CD4-positive, CD25-positive, alpha-beta regulatory T cell (primary cell): ENCODE results near the gene DLK1. TPM values are rescaled to one million over a fixed set of nuclear protein-coding genes. Genes with fewer than 3 reads are reported as not detected.
A peak's percentile ranks its signal among the peaks of the same experiment; 100 is the strongest.

ENCODE experiments used
- ATAC-seq, 2 donors: fragments of 150-1000 bp; cut with Tn5 transposase; one replicate each; pipeline ENCODE4 v1.10.0; 2021; ENCODE audit warnings: low read depth in 2 of 2, moderate number of reproducible peaks in 2 of 2, moderate library complexity in 1 of 2
- DNase-seq, 3 donors: peaks; one replicate each; pipeline versions ENCODE4 v3.0.0 to v3.0.0-alpha.2; 2012 to 2022; ENCODE audit warnings: mixed read lengths in 1 of 3
- H3K27ac ChIP-seq: one replicate; pipeline ENCODE4 v1.7.0; 2013; ENCODE audit warnings: mild to moderate bottlenecking, low read length; ENCODE audit not compliant: insufficient read depth, poor library complexity, severe bottlenecking
- H3K27me3 ChIP-seq: one replicate; pipeline ENCODE4 v1.7.0; 2013; ENCODE audit warnings: low read length; ENCODE audit not compliant: control insufficient read depth, insufficient read depth
- H3K36me3 ChIP-seq: one replicate; pipeline ENCODE4 v1.7.0; 2013; ENCODE audit warnings: mild to moderate bottlenecking, low read length, moderate library complexity; ENCODE audit not compliant: control insufficient read depth, insufficient read depth
- H3K4me1 ChIP-seq: 2 replicates; pipeline ENCODE4 v1.7.0; 2013; ENCODE audit warnings: mild to moderate bottlenecking, low read length; ENCODE audit not compliant: insufficient read depth, control insufficient read depth, poor library complexity, severe bottlenecking
- H3K4me3 ChIP-seq: one replicate; pipeline ENCODE4 v1.7.0; 2013; ENCODE audit warnings: low read depth, mild to moderate bottlenecking, low read length, moderate library complexity
- H3K9me3 ChIP-seq, 2 experiments: 1 replicate in 1 of 2; 2 replicates in 1 of 2; pipeline ENCODE4 v1.7.0; 2013; ENCODE audit warnings: low read length in 2 of 2, mild to moderate bottlenecking in 1 of 2, moderate library complexity in 1 of 2; ENCODE audit not compliant: control insufficient read depth in 2 of 2
- H3K27ac Mint-ChIP-seq, 3 donors: one replicate each; pipeline ENCODE4 v1.8.0; 2020 to 2022; ENCODE audit warnings: mild to moderate bottlenecking in 3 of 3, mixed read lengths in 3 of 3, moderate library complexity in 2 of 3
- H3K27me3 Mint-ChIP-seq: one replicate; pipeline ENCODE4 v1.8.0; 2022; ENCODE audit warnings: mild to moderate bottlenecking, mixed read lengths
- H3K36me3 Mint-ChIP-seq: one replicate; pipeline ENCODE4 v1.8.0; 2020; ENCODE audit warnings: mixed read lengths
- H3K4me1 Mint-ChIP-seq, 4 donors: one replicate each; pipeline ENCODE4 v1.8.0; 2020 to 2022; ENCODE audit warnings: mixed read lengths in 4 of 4, mild to moderate bottlenecking in 1 of 4
- H3K4me3 Mint-ChIP-seq, 4 donors: one replicate each; pipeline ENCODE4 v1.8.0; 2020 to 2022; ENCODE audit warnings: mild to moderate bottlenecking in 4 of 4, mixed read lengths in 4 of 4, moderate library complexity in 3 of 4
- H3K9me3 Mint-ChIP-seq, 7 donors: one replicate each; pipeline ENCODE4 v1.8.0; 2020 to 2022; ENCODE audit warnings: mixed read lengths in 7 of 7, mild to moderate bottlenecking in 3 of 7, moderate library complexity in 2 of 7
- polyA plus RNA-seq, 4 donors: library from polyadenylated mRNA; unstranded; fragments of 300-500 nt; fragmentation: Illumina TruSeq; gene quantifications; one replicate each; pipeline ENCODE4 v1.2.3, GENCODE V29; 2021
- total RNA-seq: library from RNA; stranded (reverse); gene quantifications from one replicate; pipeline ENCODE4 v1.2.3, GENCODE V29; 2022

The DLK1 gene
- total and polyA plus RNA-seq, 5 donors from 2014 or later, result not detected

DNA sequence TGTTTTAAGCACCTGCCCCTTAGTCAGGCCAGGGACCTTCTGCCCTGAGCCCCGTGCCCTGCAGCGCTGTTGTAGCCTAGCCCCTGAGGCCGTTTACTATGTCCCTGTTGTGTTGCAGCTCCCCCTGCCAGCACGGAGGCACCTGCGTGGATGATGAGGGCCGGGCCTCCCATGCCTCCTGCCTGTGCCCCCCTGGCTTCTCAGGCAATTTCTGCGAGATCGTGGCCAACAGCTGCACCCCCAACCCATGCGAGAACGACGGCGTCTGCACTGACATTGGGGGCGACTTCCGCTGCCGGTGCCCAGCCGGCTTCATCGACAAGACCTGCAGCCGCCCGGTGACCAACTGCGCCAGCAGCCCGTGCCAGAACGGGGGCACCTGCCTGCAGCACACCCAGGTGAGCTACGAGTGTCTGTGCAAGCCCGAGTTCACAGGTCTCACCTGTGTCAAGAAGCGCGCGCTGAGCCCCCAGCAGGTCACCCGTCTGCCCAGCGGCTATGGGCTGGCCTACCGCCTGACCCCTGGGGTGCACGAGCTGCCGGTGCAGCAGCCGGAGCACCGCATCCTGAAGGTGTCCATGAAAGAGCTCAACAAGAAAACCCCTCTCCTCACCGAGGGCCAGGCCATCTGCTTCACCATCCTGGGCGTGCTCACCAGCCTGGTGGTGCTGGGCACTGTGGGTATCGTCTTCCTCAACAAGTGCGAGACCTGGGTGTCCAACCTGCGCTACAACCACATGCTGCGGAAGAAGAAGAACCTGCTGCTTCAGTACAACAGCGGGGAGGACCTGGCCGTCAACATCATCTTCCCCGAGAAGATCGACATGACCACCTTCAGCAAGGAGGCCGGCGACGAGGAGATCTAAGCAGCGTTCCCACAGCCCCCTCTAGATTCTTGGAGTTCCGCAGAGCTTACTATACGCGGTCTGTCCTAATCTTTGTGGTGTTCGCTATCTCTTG, 7.6 kb downstream of the DLK1 start:
- Histone ChIP-seq H3K9me3 (no peaks in the 10 kb centered on the region), H3K4me3 (no peak overlapping the region), H3K27ac (no peak overlapping the region), H3K4me1 (no peaks in the 10 kb centered on the region), H3K27me3 (no peaks in the 10 kb centered on the region), H3K36me3 (no peaks in the 10 kb centered on the region)
- H3K36me3 Mint-ChIP-seq, result no peaks in the 10 kb centered on the region
- no peak overlapping the region for H3K27ac Mint-ChIP-seq
- no peaks in the 10 kb centered on the region for H3K9me3 Mint-ChIP-seq
- no peak overlapping the region for H3K4me3 Mint-ChIP-seq
- H3K4me1 Mint-ChIP-seq, result no peaks in the 10 kb centered on the region
- ATAC-seq (no peak), DNase-seq (no peak)
- H3K27me3 Mint-ChIP-seq, result peaks cover under 1% of the 10 kb centered on the region

- no peak for ATAC-seq
Measured at GRCh38 chr14:100735271-100735670, 8.6 kb downstream of the DLK1 start.

GRCh38 chr14:100736269-100737180, 9.8 kb downstream of the DLK1 start:
- no peaks in the 10 kb centered on the region for H3K9me3 Mint-ChIP-seq
- H3K27me3 Mint-ChIP-seq, result no peaks in the 10 kb centered on the region
- H3K27me3 ChIP-seq, result no peaks in the 10 kb centered on the region
- H3K4me3 ChIP-seq, result no peak overlapping the region
- no peaks in the 10 kb centered on the region for H3K4me1 ChIP-seq
- H3K27ac Mint-ChIP-seq, result peak overlapping the region in 2 of 3 donors; percentile 23 to 49
- DNase-seq (no peak), ATAC-seq (no peak)
- no peak overlapping the region for H3K4me3 Mint-ChIP-seq
- no peak overlapping the region for H3K27ac ChIP-seq
- no peaks in the 10 kb centered on the region for H3K4me1 Mint-ChIP-seq
- H3K36me3 Mint-ChIP-seq, result no peaks in the 10 kb centered on the region
- no peaks in the 10 kb centered on the region for H3K36me3 ChIP-seq
- no peaks in the 10 kb centered on the region for H3K9me3 ChIP-seq

More at GRCh38 chr14:100735271-100735670, 8.6 kb downstream of the DLK1 start:
- Histone ChIP-seq H3K27ac (no peak overlapping the region), H3K36me3 (no peaks in the 10 kb centered on the region), H3K9me3 (no peaks in the 10 kb centered on the region), H3K27me3 (no peaks in the 10 kb centered on the region), H3K4me1 (no peaks in the 10 kb centered on the region), H3K4me3 (no peak overlapping the region)
- Mint-ChIP-seq H3K4me1 (no peaks in the 10 kb centered on the region), H3K27me3 (no peaks in the 10 kb centered on the region), H3K4me3 (no peak overlapping the region), H3K36me3 (no peaks in the 10 kb centered on the region), H3K9me3 (no peaks in the 10 kb centered on the region), H3K27ac (no peak overlapping the region)
- DNase-seq, result no peak

- Histone ChIP-seq H3K4me3 (no peak overlapping the region), H3K27ac (no peak overlapping the region), H3K4me1 (no peaks in the 10 kb centered on the region), H3K27me3 (no peaks in the 10 kb centered on the region), H3K9me3 (no peaks in the 10 kb centered on the region), H3K36me3 (no peaks in the 10 kb centered on the region)
- Mint-ChIP-seq H3K36me3 (no peaks in the 10 kb centered on the region), H3K9me3 (no peaks in the 10 kb centered on the region), H3K27ac (no peak overlapping the region), H3K4me1 (no peaks in the 10 kb centered on the region), H3K4me3 (no peak overlapping the region), H3K27me3 (no peaks in the 10 kb centered on the region)
- no peak for DNase-seq
- ATAC-seq, result no peak
Measured at GRCh38 chr14:100737526-100737925, 10.8 kb downstream of the DLK1 start.

DNA sequence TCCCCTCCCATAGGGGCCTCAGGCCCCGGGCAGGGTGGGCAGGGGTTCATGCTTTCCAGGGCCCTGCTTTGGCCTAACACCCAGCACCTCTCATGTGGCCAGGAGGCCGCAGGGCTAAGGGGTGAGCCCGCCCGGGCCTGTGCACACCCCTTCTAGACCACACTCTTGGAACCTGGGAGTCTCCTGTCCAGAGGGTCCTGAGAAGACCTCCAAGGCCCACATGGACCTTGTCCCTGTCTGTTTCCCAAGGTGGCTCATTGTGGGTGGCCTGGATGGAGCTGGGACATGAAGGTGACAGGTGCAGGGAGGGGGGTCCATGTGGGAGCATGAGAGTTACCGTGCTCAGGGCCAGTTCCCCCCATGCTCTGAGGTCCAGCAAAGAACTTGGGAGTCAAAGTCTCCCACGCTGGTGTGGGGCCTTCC, 11.6 kb downstream of the DLK1 start:
- Histone ChIP-seq H3K4me1 (no peaks in the 10 kb centered on the region), H3K9me3 (no peaks in the 10 kb centered on the region), H3K27me3 (no peaks in the 10 kb centered on the region), H3K36me3 (no peaks in the 10 kb centered on the region), H3K4me3 (no peak overlapping the region), H3K27ac (no peak overlapping the region)
- no peak for ATAC-seq
- Mint-ChIP-seq H3K36me3 (no peaks in the 10 kb centered on the region), H3K27ac (no peak overlapping the region), H3K4me3 (no peak overlapping the region), H3K27me3 (no peaks in the 10 kb centered on the region), H3K9me3 (no peaks in the 10 kb centered on the region), H3K4me1 (no peaks in the 10 kb centered on the region)
- DNase-seq, result no peak

DNA sequence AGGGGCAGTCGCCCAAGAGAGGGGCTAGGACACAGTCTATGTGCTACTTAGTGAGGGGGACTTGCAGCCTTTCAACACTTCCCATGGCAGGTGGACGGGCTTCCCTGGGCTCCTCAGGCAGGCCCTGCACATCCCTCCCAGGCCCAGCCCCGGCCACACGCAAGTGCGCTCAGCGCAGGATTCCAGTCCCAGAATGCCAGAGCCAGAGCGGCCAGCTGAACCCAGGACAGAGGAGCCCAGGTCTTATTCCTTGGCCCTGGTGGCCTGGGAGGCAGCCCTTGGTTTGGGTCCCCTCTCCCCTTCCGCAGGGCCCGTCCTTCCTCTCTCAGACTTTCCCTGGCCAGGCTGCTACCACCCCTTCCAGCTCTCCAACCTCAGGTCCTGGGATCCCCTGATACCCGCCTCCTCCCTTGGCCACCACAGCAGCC, 12.0 kb downstream of the DLK1 start:
- H3K36me3 ChIP-seq, result no peaks in the 10 kb centered on the region
- H3K27me3 ChIP-seq, result no peaks in the 10 kb centered on the region
- Mint-ChIP-seq H3K27ac (no peak overlapping the region), H3K9me3 (no peaks in the 10 kb centered on the region), H3K27me3 (no peaks in the 10 kb centered on the region), H3K36me3 (no peaks in the 10 kb centered on the region), H3K4me3 (no peak overlapping the region), H3K4me1 (no peaks in the 10 kb centered on the region)
- ATAC-seq (no peak), DNase-seq (no peak)
- no peak overlapping the region for H3K27ac ChIP-seq
- no peaks in the 10 kb centered on the region for H3K9me3 ChIP-seq
- no peaks in the 10 kb centered on the region for H3K4me1 ChIP-seq
- H3K4me3 ChIP-seq, result no peak overlapping the region

DNA sequence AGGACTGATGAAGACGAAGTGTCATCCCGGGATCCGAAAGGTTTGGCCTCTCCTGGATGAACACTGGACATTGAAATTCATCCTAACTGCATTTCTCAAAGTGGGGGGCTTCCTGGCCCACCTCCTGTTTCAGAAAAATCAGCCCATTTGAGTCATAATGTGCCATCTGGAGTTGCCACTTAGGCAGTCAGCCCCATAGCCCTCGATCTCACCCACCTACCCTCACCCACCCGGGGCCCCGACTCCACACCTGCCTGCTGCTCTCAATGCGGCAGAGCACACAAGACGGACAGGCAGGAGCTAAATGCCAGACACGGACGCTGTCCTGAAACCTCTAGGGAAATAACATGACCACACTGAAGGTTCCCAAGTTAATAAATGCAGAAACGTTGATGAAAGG, 12.6 kb downstream of the DLK1 start:
- Mint-ChIP-seq H3K4me1 (no peaks in the 10 kb centered on the region), H3K9me3 (no peaks in the 10 kb centered on the region), H3K36me3 (no peaks in the 10 kb centered on the region), H3K27ac (peak overlapping the region in 1 of 3 donors; percentile 10), H3K27me3 (peaks cover 4% of the 10 kb centered on the region), H3K4me3 (no peak overlapping the region)
- ATAC-seq (no peak), DNase-seq (no peak)
- Histone ChIP-seq H3K27me3 (no peaks in the 10 kb centered on the region), H3K36me3 (no peaks in the 10 kb centered on the region), H3K4me1 (no peaks in the 10 kb centered on the region), H3K4me3 (no peak overlapping the region), H3K27ac (no peak overlapping the region), H3K9me3 (no peaks in the 10 kb centered on the region)
